ENCODE results near the gene C8B.

The C8B gene

DNA sequence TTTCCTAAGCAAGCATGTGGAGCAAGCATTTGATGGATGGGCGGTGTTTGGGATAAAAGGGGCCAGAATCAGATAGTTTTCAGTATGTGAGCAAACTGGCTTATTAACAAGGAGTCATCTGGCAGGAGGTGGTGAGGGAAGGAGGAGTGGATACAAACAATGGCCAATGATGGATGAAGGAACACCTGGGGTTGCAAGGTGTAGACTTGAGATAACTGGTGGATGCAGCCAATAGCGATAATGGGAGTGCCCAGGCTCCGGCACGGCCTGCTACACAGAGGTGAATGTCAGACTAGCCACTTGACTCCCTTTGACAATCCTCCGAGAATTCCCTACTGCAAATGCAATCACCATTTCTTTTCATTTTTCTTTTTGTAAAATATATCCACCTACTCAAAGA lies 41.7 kb downstream of the C8B start:
- H3K27ac ChIP-seq (ENCODE audit: low read depth, low read length), result no peak overlapping the region
- no peaks in the 10 kb centered on the region for H3K36me3 ChIP-seq (ENCODE audit: control insufficient read depth in 5 of 5, insufficient read depth in 5 of 5, low read length in 5 of 5)
- peaks cover 0 to 9% (median 6%) of the 10 kb centered on the region in 5 donors for H3K4me1 ChIP-seq (ENCODE audit: control insufficient read depth in 5 of 5, insufficient read depth in 5 of 5, low read length in 5 of 5)
- H3K9me3 ChIP-seq (ENCODE audit: control insufficient read depth in 5 of 5, low read length in 5 of 5), result no peaks in the 10 kb centered on the region
- no peak overlapping the region for H3K4me3 ChIP-seq (ENCODE audit: low read depth in 1 of 5, low read length in 5 of 5)
- no peak overlapping the region for H3K9ac ChIP-seq (ENCODE audit: low read length in 5 of 5)
- no peaks in the 10 kb centered on the region for H3K27me3 ChIP-seq (ENCODE audit: control insufficient read depth in 5 of 5, insufficient read depth in 4 of 5, low read length in 5 of 5)

DNA sequence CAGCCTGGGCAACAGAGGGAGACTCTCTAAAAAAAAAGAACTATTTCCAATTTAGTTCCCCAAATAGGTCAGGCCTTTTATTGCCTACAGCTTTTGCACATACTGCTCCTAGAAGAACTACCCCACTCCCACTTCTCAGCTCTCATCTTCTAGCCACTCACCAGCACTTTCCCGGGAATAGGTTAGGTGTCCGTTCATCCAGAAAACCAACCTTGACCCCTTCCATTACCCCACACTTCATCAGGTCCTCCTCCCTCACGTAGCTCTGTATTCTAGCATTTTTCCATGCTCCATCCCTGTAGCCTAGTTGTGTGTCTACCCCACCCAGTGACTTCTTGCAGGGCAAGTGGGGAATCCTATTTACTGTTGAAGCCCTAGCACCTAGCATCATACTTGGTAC lies 42.6 kb downstream of the C8B start:
- no peak overlapping the region for H3K4me3 ChIP-seq (ENCODE audit: low read depth in 1 of 5, low read length in 5 of 5)
- no peaks in the 10 kb centered on the region for H3K9me3 ChIP-seq (ENCODE audit: control insufficient read depth in 5 of 5, low read length in 5 of 5)
- no peak overlapping the region for H3K9ac ChIP-seq (ENCODE audit: low read length in 5 of 5)
- H3K27ac ChIP-seq (ENCODE audit: low read depth, low read length), result no peak overlapping the region
- H3K27me3 ChIP-seq (ENCODE audit: control insufficient read depth in 5 of 5, insufficient read depth in 4 of 5, low read length in 5 of 5), result no peaks in the 10 kb centered on the region
- H3K36me3 ChIP-seq (ENCODE audit: control insufficient read depth in 5 of 5, insufficient read depth in 5 of 5, low read length in 5 of 5), result no peaks in the 10 kb centered on the region
- peaks cover 0 to 9% (median 6%) of the 10 kb centered on the region in 5 donors for H3K4me1 ChIP-seq (ENCODE audit: control insufficient read depth in 5 of 5, insufficient read depth in 5 of 5, low read length in 5 of 5)

DNA sequence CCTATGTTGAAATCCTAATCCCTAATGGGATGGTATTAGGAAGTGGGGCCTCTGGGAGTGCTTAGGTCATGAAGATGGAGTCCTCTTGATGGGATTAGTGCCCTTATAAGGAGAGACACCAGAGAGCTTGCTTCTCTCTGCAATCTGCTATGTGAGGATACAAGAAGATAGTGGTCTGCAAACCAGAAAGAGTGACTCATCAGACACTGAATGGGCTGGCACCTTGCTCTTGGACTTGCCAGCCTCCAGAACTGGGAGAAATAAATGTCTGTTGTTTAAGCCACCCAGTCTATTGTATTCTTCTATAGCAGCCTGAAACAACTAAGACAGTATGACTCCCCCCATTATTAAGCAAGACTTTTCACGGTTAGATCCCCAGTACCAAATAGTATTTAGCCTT lies 43.3 kb downstream of the C8B start:
- H3K27me3 ChIP-seq (ENCODE audit: control insufficient read depth in 5 of 5, insufficient read depth in 4 of 5, low read length in 5 of 5), result no peaks in the 10 kb centered on the region
- peaks cover 0 to 9% (median 6%) of the 10 kb centered on the region in 5 donors for H3K4me1 ChIP-seq (ENCODE audit: control insufficient read depth in 5 of 5, insufficient read depth in 5 of 5, low read length in 5 of 5)
- no peak overlapping the region for H3K27ac ChIP-seq (ENCODE audit: low read depth, low read length)
- H3K9ac ChIP-seq (ENCODE audit: low read length in 5 of 5), result no peak overlapping the region
- no peak overlapping the region for H3K4me3 ChIP-seq (ENCODE audit: low read depth in 1 of 5, low read length in 5 of 5)
- no peaks in the 10 kb centered on the region for H3K36me3 ChIP-seq (ENCODE audit: control insufficient read depth in 5 of 5, insufficient read depth in 5 of 5, low read length in 5 of 5)
- no peaks in the 10 kb centered on the region for H3K9me3 ChIP-seq (ENCODE audit: control insufficient read depth in 5 of 5, low read length in 5 of 5)

DNA sequence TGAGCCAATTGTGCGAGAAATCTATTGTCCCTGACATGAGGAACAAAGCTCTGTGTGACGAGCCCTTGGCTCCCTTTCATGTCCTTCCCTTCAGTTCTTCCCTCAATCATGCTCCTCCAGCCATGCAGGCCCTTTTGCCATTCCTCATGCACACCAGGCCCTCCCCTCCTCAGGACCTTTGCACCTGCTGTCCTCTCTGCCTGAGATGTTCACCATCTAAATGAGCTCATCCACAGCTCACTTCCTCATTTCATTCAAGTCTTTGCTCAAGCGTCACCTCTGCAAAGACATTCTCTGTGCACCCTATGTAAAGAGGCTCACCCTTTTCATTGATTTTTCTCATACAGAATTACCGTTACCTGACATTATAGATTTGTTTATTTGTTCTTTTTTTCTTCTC lies 43.7 kb downstream of the C8B start:
- H3K27ac ChIP-seq (ENCODE audit: low read depth, low read length), result no peak overlapping the region
- H3K4me3 ChIP-seq (ENCODE audit: low read depth in 1 of 5, low read length in 5 of 5), result no peak overlapping the region
- peaks cover 0 to 9% (median 6%) of the 10 kb centered on the region in 5 donors for H3K4me1 ChIP-seq (ENCODE audit: control insufficient read depth in 5 of 5, insufficient read depth in 5 of 5, low read length in 5 of 5)
- no peak overlapping the region for H3K9ac ChIP-seq (ENCODE audit: low read length in 5 of 5)
- H3K9me3 ChIP-seq (ENCODE audit: control insufficient read depth in 5 of 5, low read length in 5 of 5), result no peaks in the 10 kb centered on the region
- no peaks in the 10 kb centered on the region for H3K27me3 ChIP-seq (ENCODE audit: control insufficient read depth in 5 of 5, insufficient read depth in 4 of 5, low read length in 5 of 5)
- no peaks in the 10 kb centered on the region for H3K36me3 ChIP-seq (ENCODE audit: control insufficient read depth in 5 of 5, insufficient read depth in 5 of 5, low read length in 5 of 5)

DNA sequence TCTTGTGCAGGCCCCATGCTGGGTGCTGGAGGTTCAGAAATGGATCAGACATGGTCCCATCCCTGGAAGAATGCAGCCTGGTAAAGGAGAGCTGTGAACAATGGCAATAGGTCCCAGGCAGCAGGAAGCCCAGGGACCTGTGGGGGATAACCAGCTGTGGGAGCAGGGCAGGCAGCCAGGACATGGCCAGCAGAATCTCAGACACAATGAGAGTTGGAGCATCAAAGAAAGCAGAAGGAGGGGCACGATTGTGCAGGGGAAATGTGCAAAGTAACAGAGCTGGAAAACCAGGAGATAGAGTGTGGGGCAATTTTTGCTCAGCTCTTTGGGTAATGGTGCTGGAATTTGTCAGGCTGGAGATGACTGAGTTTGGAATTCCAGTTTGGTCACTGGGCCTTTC lies 44.3 kb downstream of the C8B start:
- Histone ChIP-seq H3K9me3 (ENCODE audit: control insufficient read depth in 5 of 5, low read length in 5 of 5) (no peaks in the 10 kb centered on the region), H3K27ac (ENCODE audit: low read depth, low read length) (no peak overlapping the region), H3K36me3 (ENCODE audit: control insufficient read depth in 5 of 5, insufficient read depth in 5 of 5, low read length in 5 of 5) (no peaks in the 10 kb centered on the region), H3K9ac (ENCODE audit: low read length in 5 of 5) (no peak overlapping the region), H3K4me1 (ENCODE audit: control insufficient read depth in 5 of 5, insufficient read depth in 5 of 5, low read length in 5 of 5) (peaks cover 0 to 9% (median 6%) of the 10 kb centered on the region in 5 donors), H3K4me3 (ENCODE audit: low read depth in 1 of 5, low read length in 5 of 5) (no peak overlapping the region), H3K27me3 (ENCODE audit: control insufficient read depth in 5 of 5, insufficient read depth in 4 of 5, low read length in 5 of 5) (no peaks in the 10 kb centered on the region)

DNA sequence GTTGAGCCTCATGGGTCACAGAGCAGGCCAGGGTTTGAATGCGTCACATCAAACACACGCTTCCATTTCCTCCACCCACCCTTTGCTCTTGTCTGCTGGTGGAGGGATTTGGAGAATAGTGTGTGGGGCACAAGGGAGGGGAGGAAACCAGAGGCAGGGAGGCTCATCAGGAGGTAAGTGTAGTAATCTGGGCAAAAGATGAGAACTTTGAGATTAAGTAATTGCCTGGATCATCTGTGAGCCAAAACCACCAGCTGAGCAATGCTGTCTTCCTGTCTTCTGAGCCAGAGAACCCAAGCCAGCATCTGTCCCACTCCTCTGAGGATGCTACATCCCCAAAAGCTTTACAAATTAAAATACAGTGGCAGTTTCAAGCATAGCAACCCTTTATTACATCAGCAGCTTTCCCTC lies 45.2 kb downstream of the C8B start:
- peak overlapping the region; percentile 20 for H3K27ac ChIP-seq (ENCODE audit: low read depth, low read length)
- peaks cover 0 to 9% (median 6%) of the 10 kb centered on the region in 5 donors for H3K4me1 ChIP-seq (ENCODE audit: control insufficient read depth in 5 of 5, insufficient read depth in 5 of 5, low read length in 5 of 5)
- H3K9ac ChIP-seq (ENCODE audit: low read length in 5 of 5), result no peak overlapping the region
- no peak overlapping the region for H3K4me3 ChIP-seq (ENCODE audit: low read depth in 1 of 5, low read length in 5 of 5)
- no peaks in the 10 kb centered on the region for H3K36me3 ChIP-seq (ENCODE audit: control insufficient read depth in 5 of 5, insufficient read depth in 5 of 5, low read length in 5 of 5)
- no peaks in the 10 kb centered on the region for H3K9me3 ChIP-seq (ENCODE audit: control insufficient read depth in 5 of 5, low read length in 5 of 5)
- no peaks in the 10 kb centered on the region for H3K27me3 ChIP-seq (ENCODE audit: control insufficient read depth in 5 of 5, insufficient read depth in 4 of 5, low read length in 5 of 5)

DNA sequence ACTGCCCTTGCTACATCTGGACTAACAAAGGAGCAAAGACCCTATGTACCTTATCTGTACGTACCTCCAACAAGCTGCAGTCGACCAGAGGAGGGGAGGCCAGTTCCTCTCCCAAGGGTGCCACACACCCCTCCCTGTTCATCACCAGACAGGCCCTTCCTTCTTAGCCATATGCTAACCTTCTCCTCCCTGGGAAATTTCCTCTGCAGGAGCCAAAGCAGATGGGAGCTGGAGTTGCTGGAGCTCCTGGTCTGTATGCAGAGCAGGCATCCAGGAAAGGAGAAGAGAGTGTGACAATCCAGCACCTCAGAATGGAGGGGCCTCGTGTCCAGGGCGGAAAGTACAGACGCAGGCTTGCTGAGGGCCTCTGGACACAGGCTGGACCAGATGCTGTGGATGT lies 48.5 kb downstream of the C8B start:
- Histone ChIP-seq H3K9ac (ENCODE audit: low read length in 5 of 5) (no peak overlapping the region), H3K36me3 (ENCODE audit: control insufficient read depth in 5 of 5, insufficient read depth in 5 of 5, low read length in 5 of 5) (no peaks in the 10 kb centered on the region), H3K27me3 (ENCODE audit: control insufficient read depth in 5 of 5, insufficient read depth in 4 of 5, low read length in 5 of 5) (no peaks in the 10 kb centered on the region), H3K9me3 (ENCODE audit: control insufficient read depth in 5 of 5, low read length in 5 of 5) (no peaks in the 10 kb centered on the region), H3K27ac (ENCODE audit: low read depth, low read length) (no peak overlapping the region), H3K4me1 (ENCODE audit: control insufficient read depth in 5 of 5, insufficient read depth in 5 of 5, low read length in 5 of 5) (peaks cover 0 to 9% (median 6%) of the 10 kb centered on the region in 5 donors), H3K4me3 (ENCODE audit: low read depth in 1 of 5, low read length in 5 of 5) (no peak overlapping the region)

DNA sequence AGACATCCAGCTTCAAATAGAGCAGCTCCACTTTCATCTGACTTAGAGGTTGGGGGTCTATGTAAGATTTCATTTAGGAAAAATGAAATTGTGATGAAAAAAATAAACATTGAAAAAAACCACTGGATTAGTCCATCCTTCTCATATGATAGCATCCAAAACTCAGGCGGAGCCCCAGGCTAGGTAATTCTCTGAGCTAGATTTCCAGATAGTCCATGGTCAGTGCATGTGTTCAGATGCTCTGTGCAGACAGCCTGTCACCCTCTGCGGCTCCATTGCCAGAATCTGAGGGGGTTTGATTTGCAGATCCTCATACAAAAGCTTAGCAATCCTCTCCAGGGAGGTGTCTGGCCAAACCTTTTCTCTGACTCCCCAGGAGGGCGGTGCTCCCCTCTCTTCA lies 49.2 kb downstream of the C8B start:
- no peaks in the 10 kb centered on the region for H3K27me3 ChIP-seq (ENCODE audit: control insufficient read depth in 5 of 5, insufficient read depth in 4 of 5, low read length in 5 of 5)
- no peak overlapping the region for H3K27ac ChIP-seq (ENCODE audit: low read depth, low read length)
- H3K9me3 ChIP-seq (ENCODE audit: control insufficient read depth in 5 of 5, low read length in 5 of 5), result no peaks in the 10 kb centered on the region
- H3K9ac ChIP-seq (ENCODE audit: low read length in 5 of 5), result no peak overlapping the region
- H3K4me1 ChIP-seq (ENCODE audit: control insufficient read depth in 5 of 5, insufficient read depth in 5 of 5, low read length in 5 of 5), result peaks cover 0 to 14% (median 8%) of the 10 kb centered on the region in 5 donors
- no peaks in the 10 kb centered on the region for H3K36me3 ChIP-seq (ENCODE audit: control insufficient read depth in 5 of 5, insufficient read depth in 5 of 5, low read length in 5 of 5)
- no peak overlapping the region for H3K4me3 ChIP-seq (ENCODE audit: low read depth in 1 of 5, low read length in 5 of 5)

DNA sequence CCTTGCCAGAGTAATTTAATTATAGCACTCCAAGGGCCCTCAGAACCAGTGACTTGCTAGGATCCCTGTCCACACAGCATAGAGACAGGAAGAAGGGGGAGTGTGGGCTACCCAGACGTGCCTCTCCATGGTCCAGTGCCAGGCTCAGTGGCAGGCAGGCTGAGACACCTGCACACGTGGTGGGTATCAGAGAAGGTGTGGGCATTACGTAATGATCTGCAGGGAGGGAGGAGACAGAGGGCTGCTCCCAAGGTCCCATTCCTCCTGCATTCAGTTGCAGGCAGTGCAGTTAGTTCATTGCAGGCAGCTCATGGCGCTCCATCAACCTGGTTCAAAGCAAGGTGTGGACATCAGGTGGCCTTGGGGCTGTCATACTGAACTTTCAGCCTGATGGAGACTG lies 49.9 kb downstream of the C8B start:
- no peak overlapping the region for H3K4me3 ChIP-seq (ENCODE audit: low read depth in 1 of 5, low read length in 5 of 5)
- H3K36me3 ChIP-seq (ENCODE audit: control insufficient read depth in 5 of 5, insufficient read depth in 5 of 5, low read length in 5 of 5), result no peaks in the 10 kb centered on the region
- H3K9ac ChIP-seq (ENCODE audit: low read length in 5 of 5), result no peak overlapping the region
- H3K4me1 ChIP-seq (ENCODE audit: control insufficient read depth in 5 of 5, insufficient read depth in 5 of 5, low read length in 5 of 5), result peaks cover 0 to 20% (median 13%) of the 10 kb centered on the region in 5 donors
- no peaks in the 10 kb centered on the region for H3K27me3 ChIP-seq (ENCODE audit: control insufficient read depth in 5 of 5, insufficient read depth in 4 of 5, low read length in 5 of 5)
- H3K27ac ChIP-seq (ENCODE audit: low read depth, low read length), result no peak overlapping the region
- no peaks in the 10 kb centered on the region for H3K9me3 ChIP-seq (ENCODE audit: control insufficient read depth in 5 of 5, low read length in 5 of 5)

DNA sequence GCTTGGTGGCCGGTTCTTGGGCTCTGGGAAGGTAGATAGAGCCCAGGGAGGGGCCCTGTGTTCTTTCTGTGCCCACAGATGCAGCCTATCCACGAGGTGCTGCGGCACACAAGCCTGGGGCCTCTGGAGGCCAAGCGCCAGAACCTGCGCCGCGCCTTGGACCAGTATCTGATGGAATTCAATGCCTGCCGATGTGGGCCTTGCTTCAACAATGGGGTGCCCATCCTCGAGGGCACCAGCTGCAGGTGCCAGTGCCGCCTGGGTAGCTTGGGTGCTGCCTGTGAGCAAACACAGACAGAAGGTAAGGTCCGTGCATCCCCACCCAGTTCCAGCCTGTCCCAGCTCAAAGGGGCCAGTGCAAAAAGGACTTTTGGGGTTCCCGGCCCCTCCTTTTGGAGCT lies 53.5 kb downstream of the C8B start:
- Histone ChIP-seq H3K9ac (ENCODE audit: low read length in 5 of 5) (no peak overlapping the region), H3K27me3 (ENCODE audit: control insufficient read depth in 5 of 5, insufficient read depth in 4 of 5, low read length in 5 of 5) (no peaks in the 10 kb centered on the region), H3K27ac (ENCODE audit: low read depth, low read length) (peak overlapping the region; percentile 56), H3K4me3 (ENCODE audit: low read depth in 1 of 5, low read length in 5 of 5) (no peak overlapping the region), H3K9me3 (ENCODE audit: control insufficient read depth in 5 of 5, low read length in 5 of 5) (no peaks in the 10 kb centered on the region), H3K4me1 (ENCODE audit: control insufficient read depth in 5 of 5, insufficient read depth in 5 of 5, low read length in 5 of 5) (peaks cover 0 to 33% (median 19%) of the 10 kb centered on the region in 5 donors), H3K36me3 (ENCODE audit: control insufficient read depth in 5 of 5, insufficient read depth in 5 of 5, low read length in 5 of 5) (no peaks in the 10 kb centered on the region)
